ENCODE measurements around the gene ZCCHC24. TPM values are rescaled to one million over a fixed set of nuclear protein-coding genes. Genes with fewer than 3 reads are reported as not detected.

Gene ZCCHC24
- total RNA-seq, 1 donor from 2014 or later, result 6.3 TPM

DNA sequence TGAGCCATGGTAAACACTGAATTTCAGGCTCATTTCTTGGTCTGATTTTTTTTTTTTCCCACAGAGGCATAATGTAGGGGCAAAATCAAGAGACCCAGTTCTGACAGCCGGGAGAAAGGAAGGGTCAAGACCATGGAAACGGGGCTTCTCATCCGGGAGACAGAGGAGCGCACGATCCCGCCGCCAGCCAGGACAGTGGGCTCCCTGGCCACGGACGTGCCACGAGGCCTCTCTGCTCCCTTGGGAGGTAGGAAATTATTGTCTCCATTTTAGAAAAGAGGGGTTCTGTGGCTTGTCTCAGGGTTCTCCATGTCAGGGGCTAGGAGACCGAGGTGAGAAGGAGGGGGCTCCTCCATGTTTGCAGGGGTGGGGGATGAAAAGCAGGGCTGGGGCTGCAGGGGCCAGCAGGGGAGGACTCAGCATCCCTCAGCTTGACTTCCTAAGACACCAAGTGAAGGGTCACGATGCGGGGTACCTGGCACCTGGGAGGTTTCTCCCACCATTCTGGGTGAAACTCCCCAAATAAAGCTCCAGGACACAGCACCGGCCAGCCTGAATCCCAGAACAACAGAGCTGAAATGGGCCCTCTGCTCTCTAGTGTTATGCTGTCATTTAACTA lies 60.5 kb downstream of the ZCCHC24 start:
- no peak for DNase-seq (ENCODE audit: low read depth)

DNA sequence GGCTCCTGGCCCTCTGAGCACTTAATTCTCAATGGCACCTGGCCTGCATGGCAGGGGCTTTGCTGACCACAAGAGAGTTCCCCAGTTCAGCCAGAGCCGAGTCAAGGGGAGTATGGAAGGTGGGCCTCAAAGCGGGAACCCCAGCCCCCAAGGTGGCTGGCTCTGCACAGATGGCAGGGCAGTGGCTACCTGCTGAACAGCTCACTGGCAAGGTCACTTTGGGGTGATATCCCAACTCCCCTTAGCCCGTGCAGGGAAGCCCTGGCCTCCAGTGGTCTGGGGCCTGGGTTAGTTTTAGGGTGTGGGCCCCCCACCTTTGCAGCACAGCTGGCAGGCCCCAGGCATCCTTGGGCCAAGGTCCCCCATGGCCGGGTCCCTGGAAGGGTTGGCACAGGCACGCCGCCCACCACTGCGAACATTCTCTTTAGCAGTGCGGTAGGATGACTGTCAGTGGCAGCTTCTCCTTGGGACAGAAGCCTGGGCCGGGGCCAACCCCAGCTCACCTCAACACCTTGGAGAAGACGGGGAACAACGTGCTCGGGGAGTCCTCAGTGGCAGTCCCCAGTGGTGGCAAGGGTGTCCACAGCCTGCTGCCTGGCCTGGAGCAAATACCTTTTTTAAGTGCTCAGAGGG lies 61.3 kb downstream of the ZCCHC24 start:
- no peak for DNase-seq (ENCODE audit: low read depth)

GRCh38 chr10:79382491-79382941 lies 62.9 kb downstream of the ZCCHC24 start:
- no peak for DNase-seq (ENCODE audit: low read depth)

- peak; percentile 15 for DNase-seq (ENCODE audit: low read depth)
Measured at GRCh38 chr10:79381804-79382221, 63.6 kb downstream of the ZCCHC24 start.

GRCh38 chr10:79380946-79381721 lies 64.3 kb downstream of the ZCCHC24 start:
- no peak for DNase-seq (ENCODE audit: low read depth)

DNA sequence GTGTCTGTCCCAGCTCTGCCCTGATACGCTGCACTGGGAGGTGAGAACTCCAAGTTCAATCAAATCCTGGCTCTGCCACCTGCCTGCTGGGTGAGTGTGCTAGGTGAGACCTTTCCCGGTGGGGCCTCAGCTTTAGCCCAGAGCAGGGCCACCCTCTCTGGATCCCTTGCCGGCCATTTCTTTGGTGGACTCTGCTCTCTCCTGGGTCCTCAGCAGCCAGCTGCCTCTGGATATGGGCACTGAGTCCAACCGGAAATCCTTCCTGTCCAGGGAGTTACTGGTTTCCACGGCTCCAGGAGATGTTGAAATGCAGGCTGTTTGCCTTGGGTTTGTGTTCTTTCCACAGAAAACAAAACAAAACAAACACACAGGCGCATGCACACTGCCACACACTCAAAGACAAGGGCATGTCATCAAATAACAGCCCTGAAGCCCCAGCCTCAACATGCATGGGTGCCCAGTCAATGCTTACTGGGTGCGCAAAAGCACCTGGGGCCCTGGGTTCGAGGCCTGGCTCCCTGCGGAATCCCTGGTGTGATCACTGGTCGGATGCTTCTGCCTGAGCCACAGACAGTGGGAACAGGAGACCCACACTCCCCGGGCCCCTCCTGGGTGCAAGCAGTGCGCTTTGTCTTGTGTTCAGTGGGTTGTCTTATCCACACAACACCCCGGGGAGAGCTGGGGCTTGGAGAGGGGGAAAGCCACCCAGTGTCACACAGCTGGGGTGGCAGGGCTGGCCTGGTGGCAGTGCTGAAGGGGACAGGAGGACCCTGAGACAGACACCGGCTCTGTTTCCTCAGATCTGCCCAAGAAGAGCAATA lies 65.1 kb downstream of the ZCCHC24 start:
- peak; percentile 70 for DNase-seq (ENCODE audit: low read depth)

GRCh38 chr10:79379512-79380124 lies 65.8 kb downstream of the ZCCHC24 start:
- DNase-seq (ENCODE audit: low read depth), result no peak

DNA sequence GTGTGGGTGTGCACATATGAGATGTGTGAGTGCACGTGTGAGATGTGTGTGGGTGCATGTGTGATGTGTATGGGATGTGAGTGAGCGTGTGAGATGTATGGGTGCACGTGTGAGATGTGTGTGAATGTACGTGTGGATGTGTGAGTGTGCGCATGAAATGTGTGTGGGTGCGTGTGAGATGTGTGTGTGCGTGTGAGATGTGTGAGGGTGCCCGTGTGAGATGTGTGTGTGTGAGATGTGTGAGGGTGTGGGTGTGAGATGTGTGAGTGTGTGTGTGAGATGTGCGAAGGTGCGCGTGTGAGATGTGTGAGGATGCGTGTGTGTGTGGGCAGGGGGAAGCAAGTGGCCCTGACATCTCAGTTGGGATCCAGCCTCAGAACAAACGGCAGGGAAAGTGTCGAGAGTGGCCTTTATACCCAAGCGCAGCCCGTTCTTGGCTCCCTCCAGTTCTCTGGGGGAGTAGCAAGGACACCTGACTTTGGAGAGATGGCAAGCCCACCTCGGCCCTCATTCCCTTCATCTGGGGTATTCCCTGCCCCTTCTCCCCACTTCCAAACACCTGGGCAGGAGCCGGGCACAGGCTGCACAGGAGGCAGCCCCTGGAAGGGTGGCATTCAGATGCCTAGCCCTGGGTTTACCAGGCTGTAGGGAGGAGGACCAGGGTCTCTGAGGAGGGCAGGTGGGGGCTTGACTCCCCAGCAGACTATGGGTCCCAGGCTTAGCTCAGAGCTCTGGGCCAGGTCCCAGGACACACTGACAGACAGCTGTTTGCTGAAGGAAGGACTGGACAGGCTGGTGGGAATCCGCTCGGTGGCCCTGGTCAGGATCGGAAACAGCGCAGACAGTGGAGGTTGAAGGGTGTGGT lies 66.5 kb downstream of the ZCCHC24 start:
- no peak for DNase-seq (ENCODE audit: low read depth)

- no peak for DNase-seq (ENCODE audit: low read depth)
Measured at GRCh38 chr10:79378383-79378646, 67.1 kb downstream of the ZCCHC24 start.

- no peak for DNase-seq (ENCODE audit: low read depth)
Measured at GRCh38 chr10:79377557-79378382, 67.7 kb downstream of the ZCCHC24 start.

DNA sequence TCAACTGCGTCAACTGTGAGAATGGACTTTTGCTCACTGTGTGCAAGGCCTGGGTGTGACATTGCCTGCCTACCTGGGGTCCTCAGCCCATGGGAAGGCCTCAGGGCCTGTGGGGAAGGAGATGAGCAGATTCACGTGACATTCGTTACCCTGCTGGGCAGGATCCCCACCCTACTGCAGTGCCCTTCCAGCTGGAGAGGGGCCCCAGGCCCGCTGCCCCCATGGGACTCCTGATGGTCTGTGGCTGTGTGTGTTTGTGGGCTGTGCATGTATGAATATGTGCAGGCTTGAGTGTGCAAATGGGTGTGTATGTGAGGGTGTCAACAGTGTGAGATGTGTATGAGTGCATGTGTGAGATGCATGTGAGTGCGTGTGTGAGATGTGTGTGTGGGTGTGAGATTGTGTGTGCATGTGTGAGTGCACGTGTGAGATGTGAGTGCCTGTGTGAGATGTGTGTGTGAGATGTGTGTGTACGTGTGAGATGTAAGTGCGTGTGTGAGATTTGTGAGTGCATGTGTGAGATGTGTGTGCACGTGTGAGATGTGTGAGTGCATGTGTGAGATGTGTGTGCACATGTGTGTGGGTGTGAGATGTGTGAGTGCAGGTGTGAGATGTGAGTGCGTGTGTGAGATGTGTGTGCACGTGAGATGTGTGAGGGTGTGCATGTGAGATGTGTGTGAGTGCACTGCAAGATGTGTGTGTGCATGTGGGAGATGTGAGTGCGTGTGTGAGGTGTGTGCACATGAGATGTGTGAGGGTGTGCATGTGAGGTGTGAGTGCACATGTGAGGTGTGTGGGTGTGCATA lies 68.5 kb downstream of the ZCCHC24 start:
- DNase-seq (ENCODE audit: low read depth), result no peak

DNA sequence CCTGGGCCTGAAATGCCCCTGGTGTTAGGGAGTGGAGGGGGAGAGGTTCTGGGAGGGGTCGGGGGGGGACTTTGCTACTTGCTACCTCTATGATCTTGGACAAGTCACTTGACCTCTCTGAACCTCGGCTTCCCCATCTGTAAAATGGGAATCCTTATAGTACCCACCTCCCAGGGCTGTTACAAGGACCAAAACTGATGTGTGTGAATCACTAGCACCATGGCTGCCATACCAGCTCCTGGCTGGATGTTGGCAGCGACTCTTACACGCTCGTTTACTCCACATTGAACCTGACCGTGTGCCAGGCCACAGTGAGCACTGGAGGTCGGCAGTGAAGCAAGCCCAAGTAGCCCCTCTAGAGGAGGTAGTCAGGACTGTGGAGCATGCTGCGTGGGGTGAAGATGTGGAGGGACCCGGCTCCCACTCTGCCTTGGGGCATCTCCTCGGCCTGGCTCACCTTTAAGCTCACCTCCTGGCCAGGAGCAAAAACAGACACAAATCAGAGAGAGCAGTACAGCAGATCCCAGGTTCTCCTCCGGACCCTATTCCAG lies 69.3 kb downstream of the ZCCHC24 start:
- DNase-seq (ENCODE audit: low read depth), result no peak

- DNase-seq (ENCODE audit: low read depth), result peak; percentile 38
Measured at GRCh38 chr10:79375321-79376077, 69.9 kb downstream of the ZCCHC24 start.

DNA sequence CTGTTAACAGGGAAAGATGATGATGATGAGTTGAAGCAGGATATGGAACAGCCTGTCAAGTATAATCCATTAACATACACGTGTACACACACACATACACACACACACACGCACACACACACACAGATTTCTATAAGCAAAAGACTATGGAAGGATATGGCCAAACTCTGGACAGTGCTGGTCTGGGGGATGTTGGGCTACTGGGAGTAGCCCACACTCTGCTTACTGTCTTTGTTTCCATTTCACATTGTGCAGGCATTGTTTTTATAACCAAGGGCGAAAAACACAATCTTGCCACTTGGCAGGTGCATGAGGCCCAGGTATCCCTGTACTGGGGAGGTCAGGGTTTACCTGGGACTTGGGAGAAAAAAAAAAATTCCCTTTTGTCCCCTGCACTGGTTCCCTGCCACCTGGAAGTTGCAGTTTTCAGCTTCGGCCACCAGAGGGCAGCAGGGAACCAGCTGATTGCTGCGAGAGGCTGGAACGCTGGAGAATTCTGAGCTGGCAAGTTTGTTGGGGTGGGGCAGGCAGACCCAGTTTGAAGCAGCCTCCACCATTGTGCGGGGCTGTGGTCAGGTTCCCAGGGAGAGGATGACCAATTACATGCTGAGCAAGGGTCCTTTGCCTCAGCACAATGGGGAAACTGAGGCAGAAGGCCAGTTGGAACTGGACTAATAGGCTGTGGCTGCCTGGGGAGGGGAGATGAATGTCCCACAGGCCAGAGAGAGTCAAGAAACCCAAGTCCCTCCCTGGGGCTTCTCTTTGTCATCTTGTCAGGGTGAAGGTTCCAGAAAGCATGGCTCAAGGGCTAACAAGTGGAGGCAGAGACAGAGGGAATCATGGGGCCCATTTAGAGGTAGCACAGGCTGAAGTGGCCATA lies 70.9 kb downstream of the ZCCHC24 start:
- peak; percentile 55 for DNase-seq (ENCODE audit: low read depth)

DNA sequence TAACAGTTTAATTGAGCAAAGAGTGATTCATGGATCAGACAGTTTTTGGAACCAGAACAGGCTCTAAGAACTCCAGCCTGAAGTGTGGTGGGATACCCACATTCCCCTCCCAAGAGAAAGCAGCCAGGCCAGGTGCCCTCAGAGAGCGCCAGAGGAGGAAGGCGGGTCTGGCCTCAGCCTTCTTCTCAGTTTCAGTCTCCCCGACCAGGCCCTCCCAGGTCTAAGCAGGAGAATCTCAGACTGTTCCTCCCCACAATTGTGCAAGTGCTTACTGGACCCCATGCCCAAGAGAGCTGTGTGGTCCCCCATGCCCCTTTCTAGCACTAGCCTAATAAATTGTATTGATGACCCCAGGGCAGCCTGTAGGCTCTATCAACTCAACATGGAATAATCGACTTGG lies 72.6 kb downstream of the ZCCHC24 start:
- no peak for DNase-seq (ENCODE audit: low read depth)

DNA sequence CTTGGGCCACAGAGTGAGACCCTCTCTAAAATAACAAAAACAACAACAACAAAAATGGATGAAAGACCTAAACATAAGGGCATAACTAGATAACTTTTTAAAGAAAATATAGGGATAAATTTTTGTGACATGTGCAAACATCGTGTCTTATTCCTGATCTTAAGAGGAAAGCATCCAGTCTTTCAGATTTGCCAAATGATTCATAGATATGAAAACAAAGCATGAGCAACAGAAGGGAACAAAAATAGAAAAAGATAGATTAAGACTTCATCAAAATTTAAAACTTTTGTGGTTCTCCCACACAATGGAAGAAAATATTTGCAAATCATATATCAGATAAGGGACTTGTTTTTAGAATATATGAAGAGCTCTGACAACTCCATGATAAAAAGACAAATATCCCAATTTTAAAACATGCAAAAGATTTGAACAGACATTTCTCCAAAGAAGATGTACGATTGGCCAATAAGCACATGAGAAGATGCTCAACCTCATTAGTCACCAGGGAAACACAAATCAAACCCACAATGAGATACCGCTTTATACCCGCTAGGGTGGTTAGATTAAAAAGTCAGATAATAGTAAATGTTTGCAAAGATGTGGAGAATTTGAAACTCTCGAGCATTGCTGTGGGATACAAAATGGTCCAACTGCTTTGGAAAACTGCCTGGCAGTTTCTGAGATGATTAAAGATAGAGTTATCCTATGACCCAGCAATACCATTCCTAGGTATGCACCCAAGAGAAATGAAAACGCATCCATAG lies 77.8 kb downstream of the ZCCHC24 start:
- DNase-seq (ENCODE audit: low read depth), result no peak
